GM23248 (cell line): ENCODE results near the gene SCYL2. TPM values are rescaled to one million over a fixed set of nuclear protein-coding genes. Genes with fewer than 3 reads are reported as not detected.

ENCODE experiments used
- DNase-seq: peaks from one replicate; pipeline ENCODE4 v3.0.0-alpha.2; 2015
- H2AFZ ChIP-seq: fragments of 200-600 bp; sonication (generic); 2 replicates; pipeline ENCODE4 v1.6.1; 2016; ENCODE audit warnings: antibody characterized with exemption
- H3F3A ChIP-seq: fragments of 200-600 bp; sonication (generic); 2 replicates; pipeline ENCODE4 v1.6.1; 2016; ENCODE audit warnings: mild to moderate bottlenecking, antibody characterized with exemption, mixed run types; ENCODE audit not compliant: insufficient read depth
- H3K27ac ChIP-seq: fragments of 200-600 bp; sonication (generic); 2 replicates; pipeline ENCODE4 v1.5.1; 2016; ENCODE audit warnings: mild to moderate bottlenecking
- H3K27me3 ChIP-seq: fragments of 200-600 bp; sonication (generic); replicated peaks from 2 replicates; pipeline ENCODE4 v1.6.1; 2016; ENCODE audit warnings: mild to moderate bottlenecking; ENCODE audit not compliant: insufficient read depth
- H3K36me3 ChIP-seq: fragments of 200-600 bp; sonication (generic); 2 replicates; pipeline ENCODE4 v1.6.1; 2016; ENCODE audit warnings: low read depth, mild to moderate bottlenecking
- H3K4me1 ChIP-seq: fragments of 200-600 bp; sonication (generic); 2 replicates; pipeline ENCODE4 v1.6.1; 2016; ENCODE audit warnings: mild to moderate bottlenecking; ENCODE audit not compliant: insufficient read depth
- H3K4me2 ChIP-seq: fragments of 200-600 bp; sonication (generic); one replicate; pipeline ENCODE4 v1.6.1; 2016; ENCODE audit warnings: mild to moderate bottlenecking; ENCODE audit not compliant: unreplicated experiment
- H3K4me3 ChIP-seq: fragments of 200-600 bp; sonication (generic); 2 replicates; pipeline ENCODE4 v1.5.1; 2016; ENCODE audit warnings: mild to moderate bottlenecking
- H3K79me2 ChIP-seq: fragments of 200-600 bp; sonication (generic); 2 replicates; pipeline ENCODE4 v1.6.1; 2016; ENCODE audit warnings: mild to moderate bottlenecking; ENCODE audit not compliant: insufficient read depth
- H3K9ac ChIP-seq: fragments of 200-600 bp; sonication (generic); 2 replicates; pipeline ENCODE4 v1.6.1; 2016; ENCODE audit warnings: mild to moderate bottlenecking
- H3K9me2 ChIP-seq: fragments of 200-600 bp; sonication (generic); 2 replicates; pipeline ENCODE4 v1.6.1; 2016; ENCODE audit warnings: mixed run types, mild to moderate bottlenecking, moderate library complexity; ENCODE audit not compliant: insufficient read depth
- H3K9me3 ChIP-seq: fragments of 200-600 bp; sonication (generic); one replicate; pipeline ENCODE4 v1.6.1; 2017; ENCODE audit warnings: low read depth
- H4K20me1 ChIP-seq: fragments of 200-600 bp; sonication (generic); 2 replicates; pipeline ENCODE4 v1.6.0; 2016; ENCODE audit not compliant: insufficient read depth
- EZH2 ChIP-seq: fragments of 200-600 bp; sonication (generic); IDR thresholded peaks from 2 replicates; pipeline ENCODE4 v1.6.1; 2018; ENCODE audit warnings: antibody characterized with exemption, mild to moderate bottlenecking; ENCODE audit not compliant: insufficient read depth, poor library complexity, severe bottlenecking
- EZH2phosphoT487 ChIP-seq: fragments of 200-600 bp; sonication (generic); IDR thresholded peaks from 2 replicates; pipeline ENCODE4 v1.6.1; 2018; ENCODE audit warnings: antibody characterized with exemption, moderate library complexity, mild to moderate bottlenecking, low read depth; ENCODE audit not compliant: insufficient read depth
- WGBS, 2 experiments: methylation state at CpG; one replicate each; pipeline ENCODE4 v1.1.6; 2015 to 2017; ENCODE audit warnings: low lambda C conversion rate in 2 of 2, low coverage in 1 of 2; ENCODE audit errors: missing lambda C conversion rate in 2 of 2; 5-methylcytosine and 5-hydroxymethylcytosine counted together
- in situ Hi-C: fragments of 300-500 bp; cut with MboI; formaldehyde crosslinking; loops from 2 replicates; pipeline ENCODE4 v1.15.0; 2020
- polyA plus RNA-seq: library from polyadenylated mRNA; unstranded; fragments of >200 nt; fragmentation: Nextera tagmentation; extraction: Ambion mirVana; gene quantifications from 2 replicates; pipeline ENCODE4 v1.2.1, GENCODE V29; 2016
- total RNA-seq: library from RNA; depleted of rRNA; stranded (reverse); fragments of >200 nt; shearing (Covaris generic); gene quantifications from 2 replicates; pipeline ENCODE4 v1.2.3, GENCODE V29; 2014

SCYL2 gene
- total and polyA plus RNA-seq, 2 experiments from 2014 or later, result 28.3 to 45.0 TPM

DNA sequence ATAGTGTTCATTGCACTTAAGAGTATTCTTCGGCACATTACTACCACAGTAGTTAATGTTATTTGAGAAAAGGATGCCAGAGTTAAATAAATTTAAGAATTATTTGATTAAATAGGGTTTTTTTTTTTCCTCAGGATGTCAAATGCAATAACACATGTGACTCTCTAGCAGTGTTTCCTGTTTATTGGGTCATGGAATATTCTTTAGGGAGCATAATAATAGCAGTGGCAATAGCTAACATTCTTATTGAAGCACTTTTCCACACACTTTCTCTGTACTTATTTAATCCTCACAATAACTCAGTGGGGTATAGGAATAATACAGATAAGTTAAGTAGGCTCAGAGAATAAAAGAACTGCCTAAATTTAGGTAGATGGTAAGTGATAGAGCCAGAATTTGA lies 44.3 kb downstream of the SCYL2 start:
- Histone ChIP-seq H3K9me2 (no peaks in the 10 kb centered on the region), H3K27me3 (no peaks in the 10 kb centered on the region), H3K9me3 (no peaks in the 10 kb centered on the region), H3K4me2 (no peak overlapping the region), H3K4me3 (no peak overlapping the region), H3K36me3 (peaks cover 40% of the 10 kb centered on the region), H3F3A (no peaks in the 10 kb centered on the region), H4K20me1 (no peaks in the 10 kb centered on the region), H3K27ac (no peak overlapping the region), H3K79me2 (no peaks in the 10 kb centered on the region), H3K4me1 (no peaks in the 10 kb centered on the region), H3K9ac (no peak overlapping the region), H2AFZ (no peak overlapping the region)
- in situ Hi-C loops, result no loop called here
- TF ChIP-seq EZH2 (no peak), EZH2phosphoT487 (no peak)
- no peak for DNase-seq
- WGBS, 2 experiments, result 95 to 98% methylated on average over 1 of the region's 1 CpG

DNA sequence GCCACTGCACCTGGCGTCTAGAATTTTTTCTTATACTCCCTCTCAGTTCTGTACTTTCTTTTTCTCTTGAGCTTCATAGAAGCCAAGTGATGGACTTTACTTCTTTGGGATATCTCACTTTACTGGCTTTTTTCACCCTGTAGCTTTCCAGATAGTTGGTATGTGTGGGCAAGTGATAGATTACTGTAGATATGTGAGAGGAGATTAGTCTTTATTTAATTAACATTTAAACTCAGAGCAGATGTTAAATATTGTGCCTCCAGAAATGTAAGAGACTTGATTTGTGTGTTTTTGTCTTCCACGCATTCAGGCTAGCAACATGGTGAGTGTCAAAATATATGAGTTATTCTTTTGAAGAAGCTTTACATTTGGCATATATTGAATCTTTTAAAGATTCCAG lies 50.4 kb downstream of the SCYL2 start:
- no peak overlapping the region for H2AFZ ChIP-seq
- peaks cover 38% of the 10 kb centered on the region for H3K36me3 ChIP-seq
- no peaks in the 10 kb centered on the region for H3K27me3 ChIP-seq
- H3K9ac ChIP-seq, result no peak overlapping the region
- H3F3A ChIP-seq, result no peaks in the 10 kb centered on the region
- no peaks in the 10 kb centered on the region for H3K4me1 ChIP-seq
- in situ Hi-C loops, result no loop called here
- H3K27ac ChIP-seq, result no peak overlapping the region
- no peak for DNase-seq
- no peaks in the 10 kb centered on the region for H3K9me2 ChIP-seq
- no peaks in the 10 kb centered on the region for H4K20me1 ChIP-seq
- no peak for TF ChIP-seq EZH2phosphoT487
- no peak for TF ChIP-seq EZH2
- 88 to 91% methylated on average over 2 of the region's 2 CpGs for WGBS, 2 experiments
- H3K4me2 ChIP-seq, result no peak overlapping the region
- H3K9me3 ChIP-seq, result no peaks in the 10 kb centered on the region
- no peak overlapping the region for H3K4me3 ChIP-seq
- H3K79me2 ChIP-seq, result no peaks in the 10 kb centered on the region

DNA sequence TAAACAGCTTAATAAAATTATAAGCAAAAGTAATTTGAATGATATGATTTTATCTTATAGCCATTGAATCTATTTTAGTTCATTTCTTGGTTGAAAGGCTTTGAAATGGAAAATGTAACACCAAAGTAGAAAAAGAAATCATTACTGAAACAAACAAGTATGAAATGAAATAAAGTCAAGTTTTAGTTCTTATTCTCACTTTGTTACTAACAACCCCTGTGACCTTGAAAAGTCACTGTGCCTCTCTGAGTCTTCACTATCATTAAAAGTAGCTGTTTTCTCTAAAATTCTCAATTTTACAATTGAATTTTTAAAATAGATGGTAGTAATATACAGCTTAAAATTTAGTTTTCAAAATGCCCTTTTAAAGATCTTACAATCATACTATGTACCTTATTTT lies 57.5 kb downstream of the SCYL2 start:
- peaks cover 23% of the 10 kb centered on the region for H3K36me3 ChIP-seq
- H2AFZ ChIP-seq, result no peak overlapping the region
- no peak for TF ChIP-seq EZH2phosphoT487
- no peak for TF ChIP-seq EZH2
- H3K4me3 ChIP-seq, result no peak overlapping the region
- no peaks in the 10 kb centered on the region for H3F3A ChIP-seq
- H3K79me2 ChIP-seq, result no peaks in the 10 kb centered on the region
- H3K4me1 ChIP-seq, result peaks cover 8% of the 10 kb centered on the region; the same call in 1 of the 2 replicates
- H3K9me2 ChIP-seq, result no peaks in the 10 kb centered on the region
- no peak for DNase-seq
- no peak overlapping the region for H3K27ac ChIP-seq
- H4K20me1 ChIP-seq, result no peaks in the 10 kb centered on the region
- in situ Hi-C loops, result no loop called here
- H3K9me3 ChIP-seq, result no peaks in the 10 kb centered on the region
- no peak overlapping the region for H3K4me2 ChIP-seq
- H3K27me3 ChIP-seq, result no peaks in the 10 kb centered on the region
- H3K9ac ChIP-seq, result no peak overlapping the region

DNA sequence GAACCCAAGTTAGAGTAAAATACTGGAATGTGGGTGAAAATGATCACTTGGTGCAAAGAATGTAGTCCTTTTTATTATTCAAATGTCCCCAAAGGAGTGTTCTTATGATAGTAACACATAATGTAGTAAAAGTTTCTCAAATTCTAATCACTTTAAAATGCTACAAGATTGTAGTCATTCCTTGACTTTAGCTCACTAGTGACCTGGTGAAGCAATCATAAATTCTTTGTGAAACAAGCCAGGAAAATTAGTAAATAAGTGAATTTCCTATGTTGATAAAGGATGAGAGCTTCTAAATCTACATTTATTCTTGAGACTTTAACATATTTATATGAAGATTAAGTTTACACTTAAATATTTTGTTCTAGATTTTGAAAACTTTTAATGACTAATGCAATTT lies 59.2 kb downstream of the SCYL2 start:
- in situ Hi-C loops, result no loop called here
- Histone ChIP-seq H3K4me1 (peaks cover 8% of the 10 kb centered on the region; the same call in 1 of the 2 replicates), H3F3A (no peaks in the 10 kb centered on the region), H3K79me2 (no peaks in the 10 kb centered on the region), H3K27me3 (no peaks in the 10 kb centered on the region), H3K4me3 (no peak overlapping the region), H3K9me2 (no peaks in the 10 kb centered on the region), H3K9ac (no peak overlapping the region), H4K20me1 (no peaks in the 10 kb centered on the region), H3K4me2 (no peak overlapping the region), H3K9me3 (no peaks in the 10 kb centered on the region), H3K36me3 (peaks cover 17% of the 10 kb centered on the region), H3K27ac (no peak overlapping the region), H2AFZ (no peak overlapping the region)
- TF ChIP-seq EZH2phosphoT487 (no peak), EZH2 (no peak)
- peak; percentile 29 for DNase-seq

DNA sequence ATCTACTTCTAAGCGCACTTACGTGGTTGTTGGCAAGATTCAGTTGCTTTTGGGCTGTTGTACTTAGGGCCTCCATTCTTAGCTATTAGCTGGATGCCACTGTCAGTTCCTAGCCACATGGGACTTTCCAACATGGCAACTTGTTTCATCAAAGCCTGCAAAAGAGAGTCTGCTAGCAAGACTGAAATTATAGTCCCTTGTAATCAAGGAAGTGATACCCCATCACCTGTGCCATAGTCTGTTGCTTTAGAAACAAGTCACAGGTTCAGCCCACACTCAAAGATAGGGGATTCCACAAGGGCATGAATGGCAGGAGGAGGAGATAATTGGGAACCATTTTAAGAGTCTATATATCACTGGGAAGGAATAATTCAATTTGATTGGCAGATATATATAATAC lies 62.8 kb downstream of the SCYL2 start:
- no peaks in the 10 kb centered on the region for H3K27me3 ChIP-seq
- TF ChIP-seq EZH2 (no peak), EZH2phosphoT487 (no peak)
- H3K9me3 ChIP-seq, result no peaks in the 10 kb centered on the region
- H4K20me1 ChIP-seq, result no peaks in the 10 kb centered on the region
- H3K4me1 ChIP-seq, result peaks cover 8% of the 10 kb centered on the region; the same call in 1 of the 2 replicates
- in situ Hi-C loops, result no loop called here
- no peak overlapping the region for H3K4me3 ChIP-seq
- no peaks in the 10 kb centered on the region for H3F3A ChIP-seq
- H3K36me3 ChIP-seq, result peaks cover 6% of the 10 kb centered on the region; the same call in 1 of the 2 replicates
- WGBS, 2 experiments, result 95 to 100% methylated on average over 2 of the region's 2 CpGs
- no peak for DNase-seq
- no peaks in the 10 kb centered on the region for H3K9me2 ChIP-seq
- H3K9ac ChIP-seq, result no peak overlapping the region
- no peak overlapping the region for H3K4me2 ChIP-seq
- H3K79me2 ChIP-seq, result no peaks in the 10 kb centered on the region
- H3K27ac ChIP-seq, result no peak overlapping the region
- no peak overlapping the region for H2AFZ ChIP-seq
